H1 (cell line): Measurements from ENCODE around the gene HS6ST1. TPM values are rescaled to one million over a fixed set of nuclear protein-coding genes. Genes with fewer than 3 reads are reported as not detected.

ENCODE experiments used
- CTCF ChIA-PET: fragments of 300-600 bp; sonication (Branson Sonifier 250); formaldehyde crosslinking; loops from one replicate; lab custom pipeline; 2021; ENCODE audit not compliant: partially characterized antibody; lab: Charles Lee
- POLR2A ChIA-PET: fragments of 300-600 bp; sonication (Branson Sonifier 250); formaldehyde crosslinking; loops from one replicate; lab custom pipeline; 2021; ENCODE audit warnings: inconsistent platforms; ENCODE audit not compliant: partially characterized antibody; lab: Charles Lee
- DNase-seq, 2 experiments: peaks; one replicate each; pipeline versions ENCODE4 v3.0.0 to v3.0.0-alpha.2; 2010 to 2022; ENCODE audit warnings: low spot score in 2 of 2, low read depth in 1 of 2, mixed read lengths in 1 of 2
- FAIRE-seq: peaks from 2 replicates; lab custom pipeline; 2011; peaks lifted over from hg19 to GRCh38; lab: Jason Lieb, UNC
- H2AFZ ChIP-seq: 2 replicates; pipeline ENCODE4 v1.8.1; 2012; ENCODE audit warnings: low read length, inconsistent platforms
- H2AK5ac ChIP-seq: 2 replicates; pipeline ENCODE4 v1.6.1; 2013; ENCODE audit warnings: low read depth, low read length
- H2BK120ac ChIP-seq: replicated peaks from 2 replicates; pipeline ENCODE3; 2013; ENCODE audit warnings: low read depth, low read length, inconsistent platforms
- H2BK12ac ChIP-seq: 2 replicates; pipeline ENCODE4 v1.6.1; 2013; ENCODE audit warnings: low read depth, low read length
- H2BK15ac ChIP-seq: 2 replicates; pipeline ENCODE4 v1.6.1; 2013; ENCODE audit warnings: low read length
- H2BK20ac ChIP-seq: 2 replicates; pipeline ENCODE4 v1.6.1; 2013; ENCODE audit warnings: low read length
- H2BK5ac ChIP-seq: 2 replicates; pipeline ENCODE4 v1.6.1; 2013; ENCODE audit warnings: low read depth, low read length
- H3K14ac ChIP-seq: 2 replicates; pipeline ENCODE4 v1.6.1; 2013; ENCODE audit warnings: inconsistent platforms; ENCODE audit not compliant: insufficient read length
- H3K18ac ChIP-seq: 2 replicates; pipeline ENCODE4 v1.6.1; 2013; ENCODE audit warnings: low read length; ENCODE audit errors: extremely low read depth
- H3K23ac ChIP-seq: 2 replicates; pipeline ENCODE4 v1.6.1; 2013; ENCODE audit warnings: inconsistent platforms; ENCODE audit not compliant: insufficient read length
- H3K23me2 ChIP-seq: 2 replicates; pipeline ENCODE4 v1.6.1; 2013; ENCODE audit warnings: low read depth, low read length
- H3K27ac ChIP-seq: 2 replicates; pipeline ENCODE4 v1.6.1; 2011; ENCODE audit warnings: low read depth, low read length, inconsistent platforms
- H3K27me3 ChIP-seq, 4 experiments: replicated peaks in 1 of 4; 1 replicate in 1 of 4; 2 replicates in 3 of 4; pipeline versions ENCODE4 v1.6.1 to v1.8.1; 2011 to 2013; ENCODE audit warnings: low read length in 3 of 4, mild to moderate bottlenecking in 3 of 4, inconsistent platforms in 2 of 4, mixed read lengths in 2 of 4, moderate library complexity in 1 of 4; ENCODE audit not compliant: control insufficient read depth in 3 of 4, insufficient read depth in 3 of 4; ENCODE audit errors: extremely low read depth in 1 of 4
- H3K36me3 ChIP-seq, 4 experiments: 2 replicates each; pipeline versions ENCODE4 v1.6.1 to v1.8.1; 2011 to 2013; ENCODE audit warnings: mild to moderate bottlenecking in 4 of 4, low read length in 3 of 4, moderate library complexity in 2 of 4, control low read depth in 1 of 4, inconsistent platforms in 1 of 4; ENCODE audit not compliant: insufficient read depth in 4 of 4, control insufficient read depth in 2 of 4
- H3K4ac ChIP-seq: replicated peaks from 2 replicates; pipeline ENCODE3; 2013; ENCODE audit warnings: low read length, low read depth, mixed read lengths, inconsistent platforms; ENCODE audit not compliant: insufficient read length
- H3K4me1 ChIP-seq, 4 experiments: replicated peaks in 1 of 4; 1 replicate in 1 of 4; 2 replicates in 3 of 4; pipeline versions ENCODE4 v1.6.1 to v1.8.1; 2011 to 2013; ENCODE audit warnings: low read length in 3 of 4, inconsistent platforms in 2 of 4, mixed read lengths in 1 of 4; ENCODE audit not compliant: insufficient read depth in 4 of 4, control insufficient read depth in 3 of 4
- H3K4me2 ChIP-seq, 2 experiments: 2 replicates each; pipeline versions ENCODE4 v1.6.1 to v1.8.1; 2011 to 2013; ENCODE audit warnings: low read depth in 2 of 2, low read length in 2 of 2, control low read depth in 1 of 2, inconsistent platforms in 1 of 2, mild to moderate bottlenecking in 1 of 2; ENCODE audit not compliant: insufficient read depth in 1 of 2
- H3K4me3 ChIP-seq, 4 experiments: fragments of 200-600, 300-600 bp in 1 of 4; sonication (generic), shearing (Covaris generic), sonication (Bioruptor Twin) in 1 of 4; 2 replicates each; pipeline versions ENCODE4 v1.5.1 to v1.8.1; 2011 to 2016; ENCODE audit warnings: low read length in 4 of 4, low read depth in 3 of 4, control low read depth in 2 of 4, inconsistent platforms in 2 of 4, mild to moderate bottlenecking in 2 of 4, mixed read lengths in 1 of 4, moderate library complexity in 1 of 4; ENCODE audit not compliant: insufficient read depth in 2 of 4; ENCODE audit errors: extremely low read depth in 1 of 4
- H3K56ac ChIP-seq: replicated peaks from 2 replicates; pipeline ENCODE3; 2013; ENCODE audit warnings: low read depth, mild to moderate bottlenecking, mixed read lengths, low read length, inconsistent platforms; ENCODE audit not compliant: insufficient read length
- H3K79me1 ChIP-seq: 2 replicates; pipeline ENCODE4 v1.6.1; 2013; ENCODE audit warnings: low read depth, low read length, control low read depth
- H3K79me2 ChIP-seq, 2 experiments: 2 replicates each; pipeline versions ENCODE4 v1.6.1 to v1.8.1; 2012 to 2013; ENCODE audit warnings: low read length in 2 of 2, mild to moderate bottlenecking in 2 of 2, inconsistent platforms in 1 of 2; ENCODE audit not compliant: insufficient read depth in 2 of 2, control insufficient read depth in 1 of 2
- H3K9ac ChIP-seq, 4 experiments: replicated peaks in 1 of 4; 1 replicate in 1 of 4; 2 replicates in 3 of 4; pipeline versions ENCODE4 v1.6.1 to v1.8.1; 2011 to 2013; ENCODE audit warnings: low read depth in 3 of 4, low read length in 3 of 4, control low read depth in 2 of 4, mild to moderate bottlenecking in 2 of 4, moderate library complexity in 2 of 4, inconsistent platforms in 1 of 4; ENCODE audit errors: extremely low read depth in 1 of 4
- H3K9me3 ChIP-seq, 2 experiments: 2 replicates each; pipeline versions ENCODE4 v1.6.1 to v1.8.1; 2012 to 2013; ENCODE audit warnings: mild to moderate bottlenecking in 2 of 2, moderate library complexity in 2 of 2, control low read depth in 1 of 2, inconsistent platforms in 1 of 2, low read depth in 1 of 2, low read length in 1 of 2, mixed read lengths in 1 of 2; ENCODE audit not compliant: insufficient read depth in 2 of 2
- H4K20me1 ChIP-seq, 2 experiments: replicated peaks in 1 of 2; 2 replicates each; pipeline versions ENCODE3 to v1.8.1; 2011 to 2013; ENCODE audit warnings: inconsistent platforms in 2 of 2, low read length in 2 of 2, mild to moderate bottlenecking in 1 of 2; ENCODE audit not compliant: insufficient read depth in 2 of 2, control insufficient read depth in 1 of 2
- H4K5ac ChIP-seq: 2 replicates; pipeline ENCODE4 v1.6.1; 2013; ENCODE audit warnings: low read length, low read depth, mixed read lengths, inconsistent platforms; ENCODE audit not compliant: insufficient read length
- H4K8ac ChIP-seq: 2 replicates; pipeline ENCODE4 v1.8.0; 2013; ENCODE audit warnings: mild to moderate bottlenecking, moderate library complexity, low read length, inconsistent platforms; ENCODE audit not compliant: insufficient read depth; ENCODE audit errors: extremely low read depth
- H4K91ac ChIP-seq: replicated peaks from 2 replicates; pipeline ENCODE3; 2013; ENCODE audit warnings: low read length, mixed read lengths, inconsistent platforms; ENCODE audit not compliant: insufficient read length
- EP300 ChIP-seq, 2 experiments: IDR thresholded peaks; 1 replicate in 1 of 2; 2 replicates in 1 of 2; pipeline ENCODE4 v1.6.1; 2011 to 2012; ENCODE audit warnings: low read depth in 2 of 2, low read length in 2 of 2, mild to moderate bottlenecking in 2 of 2, borderline replicate concordance in 1 of 2, inconsistent platforms in 1 of 2, moderate library complexity in 1 of 2
- GABPA ChIP-seq: IDR thresholded peaks from 2 replicates; pipeline ENCODE4 v1.6.1; 2011; ENCODE audit warnings: mild to moderate bottlenecking, low read length, moderate library complexity, borderline replicate concordance; ENCODE audit not compliant: insufficient read depth
- JUN ChIP-seq: IDR thresholded peaks from 2 replicates; pipeline ENCODE4 v1.6.1; 2011; ENCODE audit warnings: low read depth, mild to moderate bottlenecking, improper control_type of control experiment, low read length
- RXRA ChIP-seq: IDR thresholded peaks from 2 replicates; pipeline ENCODE4 v1.6.1; 2011; ENCODE audit warnings: low read depth, mild to moderate bottlenecking, low read length, moderate library complexity; ENCODE audit not compliant: insufficient read depth
- WGBS, 2 experiments: shearing (Covaris generic) in 1 of 2; methylation state at CpG; one replicate each; pipeline versions ENCODE4 v1.1.6 to v1.1.7; 2013 to 2015; ENCODE audit warnings: low lambda C conversion rate in 2 of 2, mixed read lengths in 2 of 2, inconsistent platforms in 1 of 2, low coverage in 1 of 2, missing lambda C conversion rate in 1 of 2; ENCODE audit not compliant: insufficient replicate concordance in 2 of 2, insufficient coverage in 1 of 2, insufficient read length in 1 of 2; ENCODE audit errors: extremely low coverage in 1 of 2, missing lambda C conversion rate in 1 of 2; 5-methylcytosine and 5-hydroxymethylcytosine counted together
- polyA plus RNA-seq, 7 experiments: library from polyadenylated mRNA; depleted of rRNA in 3 of 7; stranded (reverse) in 5 of 7; unstranded in 2 of 7; fragments of >200 nt in 5 of 7; fragments of 200-250 nt in 2 of 7; gene quantifications; 1 replicate in 5 of 7; 2 replicates in 1 of 7; 4 replicates in 1 of 7; pipeline versions ENCODE4 v1.2.1 to v1.2.3, GENCODE V29; 2011 to 2013; ENCODE audit warnings: missing spikeins in 2 of 7, mixed read lengths in 2 of 7
- total RNA-seq: library from RNA; stranded (reverse); fragmentation: NEBNext Ultra II Directional; extraction: Animal tissue kit (Norgen Biotek cat#: 25700); gene quantifications from 2 replicates; pipeline ENCODE4 v1.2.1, GENCODE V29; 2021

HS6ST1 gene
- total and polyA plus RNA-seq, 2 of the 8 experiments (the other 6 are each of a cell fraction or from before 2014, with no cell fraction given): 37.4 to 74.6 TPM

DNA sequence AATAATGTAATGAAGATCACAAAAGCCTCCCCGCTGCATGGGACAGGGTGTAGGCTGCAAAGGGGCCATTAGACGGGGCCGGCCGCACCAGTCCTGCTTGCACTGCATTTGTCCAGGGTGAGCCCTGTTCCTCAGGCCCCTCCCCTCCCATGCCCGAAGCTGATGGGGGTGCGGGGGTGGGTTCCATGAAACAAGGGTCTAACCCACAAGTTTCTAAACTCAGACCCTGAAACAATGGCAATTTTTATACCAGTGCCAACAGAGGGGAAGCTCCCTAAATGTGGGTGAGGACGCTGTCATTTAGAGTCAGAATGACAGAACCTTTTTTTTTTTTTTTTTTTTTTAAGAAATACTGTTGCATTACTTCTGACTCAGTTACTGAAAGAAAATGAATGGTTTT is 39.7 kb downstream of the HS6ST1 start:
- WGBS, 2 experiments: 93% methylated on average over 6 of the region's 7 CpGs; no CpG with 5 or more reads in 1 of the 2 experiments
- ChIA-PET POLR2A (interaction anchor here (1.4 kb wide), 1 partner anchor 20 kb away, joined by 3 read pairs; no protein-coding TSS in a partner anchor), CTCF (interaction anchor here (1.0 to 1.5 kb wide), 4 partner anchors 8 to 107 kb away, joined by 3 to 4 read pairs (median 3); no protein-coding TSS in a partner anchor)
- Histone ChIP-seq H3K36me3 (peaks cover 2 to 9% (median 5%) of the 10 kb centered on the region in 4 experiments; a peak in 5 of 8 replicates), H2AFZ (no peak overlapping the region), H4K91ac (no peak overlapping the region), H2BK12ac (no peak overlapping the region), H2BK5ac (no peak overlapping the region), H2AK5ac (no peak overlapping the region), H3K23ac (no peak overlapping the region), H3K4me3 (no peak overlapping the region), H2BK15ac (no peak overlapping the region), H3K79me2 (peaks cover 0 to 63% of the 10 kb centered on the region in 2 experiments; a peak in 2 of 4 replicates), H3K79me1 (peaks cover 26% of the 10 kb centered on the region), H3K27ac (no peak overlapping the region), H3K56ac (no peak overlapping the region), H3K9me3 (no peaks in the 10 kb centered on the region), H3K9ac (no peak overlapping the region), H2BK20ac (no peak overlapping the region), H3K4ac (no peak overlapping the region), H3K4me2 (no peak overlapping the region), H3K14ac (no peak overlapping the region), H3K4me1 (peaks cover 0 to 12% (median 6%) of the 10 kb centered on the region in 4 experiments; a peak in 5 of 7 replicates), H3K23me2 (no peaks in the 10 kb centered on the region), H4K20me1 (peaks cover 29 to 55% of the 10 kb centered on the region in 2 experiments), H4K5ac (no peak overlapping the region), H4K8ac (no peak overlapping the region), H2BK120ac (no peak overlapping the region), H3K27me3 (no peaks in the 10 kb centered on the region), H3K18ac (no peak overlapping the region)
- DNase-seq (no peak), FAIRE-seq (no peak)
- no peak for TF ChIP-seq GABPA
- no peak for TF ChIP-seq JUN
- TF ChIP-seq EP300 (IDR thresholded peaks at IDR 0.05; ENCODE audit: borderline replicate concordance in 1 of 2, low read depth in 2 of 2, low read length in 2 of 2): no peak
- no peak for TF ChIP-seq RXRA
